ENCODE results near the gene OR52D1.

- TF ChIP-seq CTCF (conservative IDR thresholded peaks at IDR 0.05; ENCODE audit: low read length) (no peak), EZH2phosphoT487 (IDR thresholded peaks at IDR 0.05; ENCODE audit: borderline replicate concordance) (no peak)
Measured at GRCh38 chr11:5473921-5474320, 14.6 kb upstream of the OR52D1 start.
